ENCODE measurements around the gene TIMM44. TPM values are rescaled to one million over a fixed set of nuclear protein-coding genes. Genes with fewer than 3 reads are reported as not detected.
"Not testable (repeated sequence)": the region's sequence is repeated elsewhere in the genome, so short reads cannot be mapped to it uniquely, and the experiment has no call there.

The TIMM44 gene
- total RNA-seq, 1 donor from 2014 or later = 63.6 TPM

- no peak for DNase-seq (ENCODE audit: extremely low read depth, low read depth, low spot score)
Observed at GRCh38 chr19:7977021-7977722, 33.7 kb upstream of the TIMM44 start.

- no peak for DNase-seq (ENCODE audit: extremely low read depth, low read depth, low spot score)
Observed at GRCh38 chr19:7976461-7976860, 33.0 kb upstream of the TIMM44 start.

GRCh38 chr19:7975037-7975436 lies 31.6 kb upstream of the TIMM44 start:
- no peak for DNase-seq (ENCODE audit: extremely low read depth, low read depth, low spot score)

GRCh38 chr19:7973883-7974282 lies 30.4 kb upstream of the TIMM44 start:
- no peak for DNase-seq (ENCODE audit: extremely low read depth, low read depth, low spot score)

- no peak for DNase-seq (ENCODE audit: extremely low read depth, low read depth, low spot score)
Observed at GRCh38 chr19:7971553-7972520, 28.4 kb upstream of the TIMM44 start.

GRCh38 chr19:7970716-7971448 lies 27.4 kb upstream of the TIMM44 start:
- DNase-seq (ENCODE audit: extremely low read depth, low read depth, low spot score) = no peak

- no peak for DNase-seq (ENCODE audit: extremely low read depth, low read depth, low spot score)
Observed at GRCh38 chr19:7969555-7969939, 26.1 kb upstream of the TIMM44 start.

GRCh38 chr19:7968796-7969554 lies 25.5 kb upstream of the TIMM44 start:
- no peak for DNase-seq (ENCODE audit: extremely low read depth, low read depth, low spot score)

GRCh38 chr19:7968008-7968795 lies 24.7 kb upstream of the TIMM44 start:
- no peak for DNase-seq (ENCODE audit: extremely low read depth, low read depth, low spot score)

- no peak for DNase-seq (ENCODE audit: extremely low read depth, low read depth, low spot score)
Observed at GRCh38 chr19:7965921-7966665, 22.6 kb upstream of the TIMM44 start.

GRCh38 chr19:7965259-7965841 lies 21.9 kb upstream of the TIMM44 start:
- no peak for DNase-seq (ENCODE audit: extremely low read depth, low read depth, low spot score)

- no peak for DNase-seq (ENCODE audit: extremely low read depth, low read depth, low spot score)
Observed at GRCh38 chr19:7963566-7963965, 20.1 kb upstream of the TIMM44 start.

- no peak for DNase-seq (ENCODE audit: extremely low read depth, low read depth, low spot score)
Observed at GRCh38 chr19:7962644-7963268, 19.3 kb upstream of the TIMM44 start.

- DNase-seq (ENCODE audit: extremely low read depth, low read depth, low spot score) = no peak
Observed at GRCh38 chr19:7961920-7962626, 18.6 kb upstream of the TIMM44 start.

- DNase-seq (ENCODE audit: extremely low read depth, low read depth, low spot score) = not testable (repeated sequence)
Observed at GRCh38 chr19:7961082-7961481, 17.6 kb upstream of the TIMM44 start.

- no peak for DNase-seq (ENCODE audit: extremely low read depth, low read depth, low spot score)
Observed at GRCh38 chr19:7959211-7959610, 15.7 kb upstream of the TIMM44 start.

- DNase-seq (ENCODE audit: extremely low read depth, low read depth, low spot score) = no peak
Observed at GRCh38 chr19:7955696-7956095, 12.2 kb upstream of the TIMM44 start.

- no peak for DNase-seq (ENCODE audit: extremely low read depth, low read depth, low spot score)
Observed at GRCh38 chr19:7953576-7953975, 10.1 kb upstream of the TIMM44 start.

Measured in glomerular endothelial cell (primary cell).